Stimulated activated CD4-positive, alpha-beta T cell treated with anti-CD3 and anti-CD28 coated beads, Interleukin-1b, Interleukin-23, amount 100 ng/mL, for 48 hours (primary cell): ENCODE results near the gene ALLC.
"Not testable (repeated sequence)": the region's sequence is repeated elsewhere in the genome, so short reads cannot be mapped to it uniquely, and the experiment has no call there.

Experiments
- DNase-seq: peaks from one replicate; pipeline ENCODE4 v3.0.0-alpha.2; 2020

The ALLC gene

DNA sequence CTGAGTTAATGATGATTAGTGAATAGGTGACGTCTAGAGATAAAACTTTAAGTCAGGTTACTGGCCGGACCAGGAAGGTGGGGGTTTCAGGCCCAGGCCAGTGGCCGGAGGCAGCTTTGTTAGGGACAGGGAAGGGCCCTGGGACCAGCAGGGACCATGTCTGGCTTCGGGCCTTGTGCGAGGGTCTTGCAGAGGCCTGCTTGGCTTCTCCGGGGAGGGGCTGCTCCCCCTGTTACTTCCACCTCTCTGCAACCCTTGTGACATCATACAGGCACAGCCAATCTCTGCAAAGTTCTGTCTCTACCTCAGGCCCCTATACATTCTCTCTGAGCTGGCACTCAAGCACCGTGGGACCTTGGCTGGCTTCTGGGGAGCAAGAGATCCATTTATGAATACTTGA is at the start of gene ALLC:
TSS of gene ALLC (plus strand) at position 320 of the 400 bp plus-strand sequence. CDS start 12,958 bp downstream, outside the sequence.
- no peak for DNase-seq

DNA sequence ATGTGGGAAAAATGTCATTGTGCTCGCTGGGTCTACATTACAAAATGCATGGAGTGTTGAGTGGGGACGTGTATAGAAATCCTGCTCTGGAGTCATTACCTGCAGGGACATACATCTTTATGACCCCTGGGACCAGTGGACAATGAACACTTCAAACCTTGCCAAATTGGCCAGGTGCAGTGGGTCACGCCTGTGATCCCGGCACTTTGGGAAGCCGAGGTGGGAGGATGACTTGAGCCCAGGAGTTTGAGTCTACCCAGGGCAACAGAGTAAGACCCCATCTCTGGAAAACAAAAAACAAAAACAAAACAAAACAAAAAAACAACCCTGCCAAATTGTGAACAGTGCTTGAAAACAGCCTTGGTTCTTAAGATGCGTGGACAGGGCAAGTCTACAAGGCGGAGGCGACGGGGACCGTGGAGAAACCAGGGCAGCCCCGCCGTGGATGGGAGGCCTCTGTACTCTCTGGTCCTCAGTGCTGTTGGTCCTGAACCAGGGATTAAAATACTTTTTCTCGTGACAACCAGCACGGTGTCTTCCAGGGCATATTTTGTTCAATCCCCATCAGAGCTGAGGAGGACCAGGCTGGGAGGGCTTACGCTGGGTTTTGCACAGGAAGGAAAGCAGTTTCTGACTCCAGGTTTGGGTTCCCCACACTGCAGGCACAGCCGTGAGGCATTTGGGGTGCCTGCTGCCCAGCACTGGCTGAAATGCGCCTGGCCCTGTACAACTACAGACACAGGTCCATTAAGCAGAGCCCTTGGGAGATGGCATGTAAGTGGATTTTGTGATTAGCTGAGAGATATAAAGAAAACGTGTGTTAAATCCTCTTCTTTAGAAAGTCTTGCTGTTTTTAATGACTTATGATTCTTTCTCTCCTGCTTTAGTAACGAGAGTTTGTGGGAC is 49.4 kb upstream of the ALLC start:
- DNase-seq = no peak

DNA sequence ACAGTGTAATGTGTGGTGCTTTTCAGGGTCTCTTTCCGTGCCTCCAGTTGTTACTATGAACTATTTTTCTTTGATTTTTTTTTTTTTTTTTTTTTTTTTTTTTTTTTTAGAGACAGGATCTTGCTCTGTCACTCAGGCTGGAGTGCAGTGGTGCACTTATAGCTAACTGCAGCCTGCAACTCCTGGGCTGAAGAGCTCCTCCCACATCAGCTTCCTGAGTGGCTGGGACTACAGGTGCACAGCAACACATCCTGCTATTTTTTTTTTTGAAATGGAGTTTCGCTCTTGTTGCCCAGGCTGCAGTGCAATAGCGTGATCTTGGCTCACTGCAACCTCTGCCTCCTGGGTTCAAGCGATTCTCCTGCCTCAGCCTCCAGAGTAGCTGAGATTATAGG is 48.7 kb upstream of the ALLC start:
- not testable (repeated sequence) for DNase-seq

DNA sequence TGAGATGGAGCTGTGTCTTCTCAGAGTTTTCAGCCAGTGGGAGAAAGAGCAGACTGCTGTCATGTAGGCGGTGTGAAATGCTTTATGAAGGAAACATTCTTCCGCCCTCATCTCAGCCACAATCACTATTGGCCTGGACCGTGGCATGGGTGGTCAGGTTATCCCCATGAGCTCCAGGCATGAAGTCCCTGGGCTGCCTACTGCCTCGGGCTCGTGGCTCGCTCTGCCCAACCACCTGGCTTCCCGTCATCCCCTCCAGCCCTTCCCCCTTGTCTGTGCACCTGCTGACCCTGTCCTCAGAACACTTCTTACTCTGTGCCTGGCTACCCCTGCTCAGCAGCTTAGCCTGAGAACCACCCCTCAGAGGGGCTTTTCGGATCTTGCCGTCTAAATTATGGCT is 47.6 kb upstream of the ALLC start:
- DNase-seq = no peak

DNA sequence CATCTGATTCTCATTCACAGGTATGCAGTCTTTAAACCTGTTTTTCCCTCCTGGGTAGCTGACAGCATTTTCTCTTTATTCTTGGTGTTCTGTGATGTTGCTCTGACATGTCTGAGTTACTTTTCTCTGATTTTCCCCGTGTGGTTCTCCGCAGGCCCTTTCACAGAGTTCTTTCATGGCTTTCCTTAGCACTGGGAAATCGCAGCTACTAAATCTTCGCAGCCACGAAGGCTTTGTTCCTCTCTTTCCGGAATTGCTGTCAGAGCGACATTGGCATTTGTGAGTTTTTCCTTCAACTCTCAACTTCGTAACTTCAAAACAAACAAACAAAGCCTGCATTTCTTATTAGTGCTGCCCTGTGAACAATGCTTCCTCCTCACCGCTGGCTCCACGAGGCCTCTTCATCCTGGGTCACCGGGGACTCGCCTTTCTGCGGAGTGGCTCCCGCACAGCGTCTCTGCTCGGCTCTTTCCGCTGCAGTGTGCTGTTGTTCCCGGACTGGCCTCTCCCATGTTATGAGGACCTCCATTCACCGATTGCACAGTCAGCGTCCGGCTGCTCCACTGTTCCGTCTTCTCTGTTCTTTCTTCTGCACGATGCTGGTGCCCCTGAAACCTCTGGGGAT is 47.0 kb upstream of the ALLC start:
- no peak for DNase-seq

DNA sequence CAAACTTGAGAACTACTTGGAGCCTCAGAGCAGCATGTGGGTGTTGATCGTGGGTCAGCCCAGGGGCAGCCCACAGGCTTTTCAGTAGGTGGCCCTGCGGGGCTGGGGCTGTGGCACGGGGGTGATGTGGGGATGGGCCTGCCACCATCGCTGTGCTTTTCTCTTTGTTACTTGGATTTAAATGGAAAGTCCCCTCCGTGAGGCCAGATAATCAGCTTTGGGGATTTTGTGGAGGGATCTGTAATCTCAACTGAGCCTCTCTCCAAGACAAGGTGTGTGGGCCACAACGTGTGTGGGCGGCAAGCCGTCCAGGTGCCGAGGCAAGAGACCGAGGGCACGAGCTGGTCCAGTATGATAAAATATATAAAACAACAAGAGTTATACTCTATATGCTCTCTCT is 46.4 kb upstream of the ALLC start:
- DNase-seq = no peak

DNA sequence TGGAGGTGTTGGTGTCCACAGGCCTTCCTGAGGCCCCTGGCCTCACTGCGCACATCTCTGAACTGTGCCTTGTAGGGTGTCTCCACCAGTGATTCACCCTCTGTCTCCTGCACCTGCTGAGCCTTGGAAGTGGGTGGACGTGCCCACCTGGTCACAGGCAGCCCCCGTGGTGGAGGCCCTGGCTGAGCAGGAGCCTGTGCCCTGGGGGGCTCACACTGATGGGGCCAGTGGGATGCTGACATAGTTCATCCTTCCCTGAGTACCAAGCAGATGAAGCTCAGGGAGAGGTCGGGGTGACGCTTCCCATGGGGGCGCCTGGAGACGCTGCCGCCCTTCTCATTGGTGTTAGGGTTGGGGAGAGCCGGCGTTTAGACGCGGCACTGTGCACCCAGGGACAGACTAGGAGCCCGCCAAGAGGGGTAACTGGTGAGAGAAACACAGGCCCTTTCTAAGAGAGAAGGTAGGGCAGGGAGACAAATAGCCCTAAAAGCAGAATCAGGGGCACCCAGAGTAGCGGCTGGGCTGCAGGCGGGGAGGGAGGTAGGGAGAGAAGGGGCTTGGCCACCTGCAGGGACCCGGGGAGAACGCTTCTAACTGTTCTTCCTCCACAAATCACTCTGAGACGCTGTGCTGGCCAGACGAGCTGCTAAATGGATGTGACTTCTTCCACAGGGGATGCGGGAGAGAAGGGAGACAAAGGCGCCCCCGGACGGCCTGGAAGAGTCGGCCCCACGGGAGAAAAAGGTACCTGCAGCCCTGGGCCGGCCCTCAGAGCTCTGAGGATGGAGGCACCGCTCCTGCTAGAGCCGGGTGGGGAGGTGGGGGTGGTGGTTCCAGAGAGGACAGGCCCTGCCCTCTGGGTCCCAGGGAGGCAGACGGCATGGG is 45.1 kb upstream of the ALLC start:
- DNase-seq = no peak

DNA sequence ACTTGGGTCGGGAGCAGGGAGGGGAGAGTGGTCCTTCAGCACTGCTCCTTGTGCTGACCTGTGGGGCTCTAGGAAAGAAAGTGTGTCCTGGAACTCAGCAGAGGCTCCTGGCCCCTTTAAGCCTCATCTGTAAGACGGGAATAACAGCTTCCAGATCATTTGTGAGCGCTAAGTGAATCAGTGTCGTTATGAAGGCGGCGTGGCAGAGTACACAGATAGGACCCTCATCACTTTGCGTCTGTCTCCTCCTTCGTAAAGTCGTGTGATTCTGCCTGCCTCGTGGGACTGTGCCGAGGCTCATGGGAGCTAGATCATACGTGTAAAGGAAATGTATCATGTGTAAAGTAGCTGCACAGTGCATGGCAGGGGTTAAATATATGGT is 44.5 kb upstream of the ALLC start:
- DNase-seq = no peak

DNA sequence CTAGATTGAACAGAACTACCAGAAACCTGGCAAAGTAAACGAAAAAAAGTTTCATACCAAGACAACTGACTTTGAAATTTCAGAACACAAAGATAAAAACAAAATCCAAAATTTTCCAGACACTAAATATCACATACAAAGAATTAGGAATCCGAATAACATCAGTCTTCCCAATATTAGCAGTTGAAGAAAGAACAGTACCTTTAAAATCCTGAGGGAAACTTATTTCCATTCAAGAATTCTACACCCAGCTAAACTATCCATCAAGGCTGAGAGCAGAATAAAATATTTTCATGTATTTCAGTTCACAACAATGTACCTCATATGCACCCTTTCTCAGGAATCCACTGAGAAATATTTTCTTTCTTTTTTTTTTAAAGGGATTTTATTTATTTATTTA is 43.3 kb upstream of the ALLC start:
- not testable (repeated sequence) for DNase-seq

DNA sequence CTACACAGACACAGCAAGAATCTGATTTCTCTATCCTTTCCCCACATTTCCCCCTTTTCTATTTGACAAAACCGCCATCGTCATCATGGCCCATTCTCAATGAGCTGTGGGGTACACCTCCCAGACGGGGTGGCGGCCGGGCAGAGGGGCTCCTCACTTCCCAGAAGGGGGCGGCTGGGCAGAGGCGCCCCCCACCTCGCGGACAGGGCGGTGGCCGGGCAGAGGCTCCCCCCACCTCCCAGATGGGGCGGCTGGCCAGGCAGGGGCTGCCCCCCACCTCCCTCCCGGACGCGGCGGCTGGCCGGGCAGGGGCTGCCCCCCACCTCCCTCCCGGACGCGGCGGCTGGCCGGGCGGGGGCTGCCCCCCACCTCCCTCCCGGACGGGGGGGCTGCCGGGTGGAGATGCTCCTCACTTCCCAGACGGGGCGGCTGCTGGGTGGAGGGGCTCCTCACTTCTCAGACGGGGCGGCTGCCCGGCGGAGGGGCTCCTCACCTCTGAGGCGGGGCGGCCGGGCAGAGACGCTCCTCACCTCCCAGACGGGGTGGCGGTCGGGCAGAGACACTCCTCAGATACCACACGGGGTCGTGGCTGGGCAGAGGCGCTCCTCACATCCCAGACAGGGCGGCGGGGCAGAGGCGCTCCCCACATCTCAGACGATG is 42.3 kb upstream of the ALLC start:
- not testable (repeated sequence) for DNase-seq

DNA sequence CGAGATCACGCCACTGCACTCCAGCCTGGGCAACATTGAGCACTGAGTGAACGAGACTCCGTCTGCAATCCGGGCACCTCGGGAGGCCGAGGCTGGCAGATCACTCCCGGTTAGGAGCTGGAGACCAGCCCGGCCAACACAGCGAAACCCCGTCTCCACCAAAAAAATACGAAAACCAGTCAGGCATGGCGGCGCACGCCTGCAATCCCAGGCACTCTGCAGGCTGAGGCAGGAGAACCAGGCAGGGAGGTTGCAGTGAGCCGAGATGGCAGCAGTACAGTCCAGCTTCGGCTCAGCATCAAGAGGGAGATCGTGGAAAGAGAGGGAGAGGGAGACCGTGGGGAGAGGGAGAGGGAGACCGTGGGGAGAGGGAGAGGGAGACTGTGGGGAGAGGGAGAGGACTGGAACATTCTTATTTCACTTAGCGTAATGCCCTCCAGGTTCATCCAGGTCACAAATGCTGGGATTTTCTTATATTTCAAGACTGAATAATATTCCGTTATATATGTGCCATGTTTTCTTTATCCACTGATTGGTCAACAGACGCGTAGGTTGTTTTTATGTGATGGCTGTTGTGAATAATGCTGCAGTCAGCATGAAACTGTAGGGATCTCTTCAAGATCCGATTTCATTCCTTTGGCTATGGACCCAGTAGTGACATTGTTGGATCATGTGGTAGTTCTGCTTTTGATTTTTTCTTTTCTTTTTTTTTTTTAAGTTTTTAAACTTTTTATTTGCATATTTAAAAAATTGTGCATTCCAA is 41.4 kb upstream of the ALLC start:
- DNase-seq = not testable (repeated sequence)

DNA sequence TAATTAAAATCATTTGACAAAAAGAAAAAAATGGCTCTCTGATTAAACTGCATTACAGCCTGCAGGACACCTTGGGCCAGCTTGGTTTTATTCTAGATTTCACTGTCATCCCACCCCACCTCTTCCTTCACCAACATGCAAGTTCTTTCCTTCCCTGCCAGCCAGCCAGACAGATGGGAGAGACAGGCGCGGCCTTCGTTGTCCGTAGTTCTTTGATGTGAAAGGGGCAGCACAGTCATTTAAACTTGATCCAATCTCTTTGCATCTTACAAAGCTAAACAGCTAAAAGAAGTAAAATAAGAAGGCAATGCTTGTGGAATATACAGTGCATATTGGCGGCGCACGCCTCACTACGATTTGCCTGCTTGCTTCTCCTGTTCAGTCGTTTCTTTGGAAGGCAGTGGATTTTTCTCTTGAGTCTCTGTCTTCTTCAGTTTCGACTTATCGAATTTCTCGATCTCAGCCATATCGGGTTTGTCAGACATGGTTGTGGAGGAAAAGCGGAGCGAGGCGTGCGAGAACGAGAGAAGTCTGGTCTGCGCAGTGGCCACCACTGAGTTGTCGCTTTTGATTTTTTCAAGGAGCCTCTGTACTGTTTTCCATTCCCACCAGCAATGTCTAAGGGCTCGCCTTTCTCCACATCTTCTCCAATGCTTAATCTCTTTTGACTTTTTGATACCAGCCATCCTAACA is 40.7 kb upstream of the ALLC start:
- no peak for DNase-seq

DNA sequence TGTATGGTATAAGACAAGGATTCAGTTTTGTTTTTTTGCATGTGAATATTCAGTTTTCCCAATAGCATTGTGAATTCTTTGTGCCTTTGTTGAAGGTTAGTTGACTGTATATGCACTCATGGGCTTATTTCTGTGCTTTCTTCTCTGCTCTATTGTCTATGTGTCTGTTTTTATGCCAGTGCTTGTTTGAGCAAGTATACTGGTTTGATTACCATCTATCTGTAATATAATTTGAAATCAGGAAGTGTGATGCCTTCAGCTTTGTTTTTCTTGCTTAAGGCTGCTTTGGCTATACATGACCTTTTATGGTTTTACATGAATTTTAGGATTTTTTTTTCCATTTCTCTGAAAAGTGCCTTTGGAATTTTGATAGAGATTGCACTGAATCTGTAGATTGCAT is 39.6 kb upstream of the ALLC start:
- DNase-seq = no peak

DNA sequence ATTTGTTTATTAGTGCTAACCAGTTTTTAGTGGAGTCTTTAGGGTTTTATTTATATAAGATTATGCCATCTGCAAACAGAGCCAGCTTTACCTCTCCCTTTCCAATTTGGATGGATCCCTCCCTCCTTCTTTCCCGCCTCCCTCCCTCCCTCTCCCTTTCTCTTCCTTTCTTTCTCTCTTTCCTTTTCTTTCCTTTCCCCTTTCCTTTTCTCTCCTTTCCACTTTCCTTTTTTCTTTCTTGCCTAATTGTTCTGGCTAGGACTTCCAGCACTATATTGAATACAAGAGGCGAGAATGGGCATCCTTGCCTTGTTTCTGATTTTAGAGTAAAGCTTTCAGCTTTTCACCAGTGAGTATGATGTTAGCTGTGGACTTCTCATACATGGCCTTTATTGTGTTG is 39.0 kb upstream of the ALLC start:
- no peak for DNase-seq

DNA sequence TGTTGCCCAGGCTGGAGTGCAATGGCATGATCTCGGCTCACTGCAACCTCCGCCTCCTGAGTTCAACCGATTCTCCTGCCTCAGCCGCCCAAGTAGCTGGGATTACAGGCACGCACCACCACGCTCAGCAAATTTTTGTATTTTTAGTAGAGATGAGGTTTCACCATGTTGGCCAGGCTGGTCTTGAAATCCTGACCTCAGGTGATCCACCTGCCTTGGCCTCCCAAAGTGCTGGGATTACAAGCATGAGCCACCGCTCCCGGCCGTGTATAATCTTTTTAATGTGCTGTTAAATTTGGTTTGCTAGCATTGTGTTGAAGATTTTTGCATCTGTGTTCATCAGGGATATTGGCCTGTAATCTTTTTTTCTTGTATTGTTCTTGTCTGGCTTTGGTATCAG is 38.3 kb upstream of the ALLC start:
- DNase-seq = not testable (repeated sequence)

DNA sequence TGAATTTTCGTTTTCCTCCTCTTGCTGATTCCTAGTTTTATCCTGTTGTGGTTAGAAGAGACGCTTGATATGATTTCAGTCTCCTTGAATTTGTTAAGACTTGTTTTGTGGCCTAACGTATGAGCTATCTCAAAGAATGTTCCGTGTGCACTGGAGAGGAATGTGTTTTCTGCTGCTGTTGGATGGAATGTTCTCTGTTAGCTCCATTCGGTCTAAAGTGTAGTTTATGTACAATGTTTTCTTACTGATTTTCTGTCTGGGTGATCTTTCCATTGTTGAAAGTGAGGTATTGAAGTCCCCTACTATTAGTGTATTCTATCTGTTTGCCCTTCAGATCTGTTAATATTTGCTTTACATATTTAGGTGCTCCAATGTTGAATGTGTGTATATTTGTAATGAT is 37.2 kb upstream of the ALLC start:
- DNase-seq = no peak

DNA sequence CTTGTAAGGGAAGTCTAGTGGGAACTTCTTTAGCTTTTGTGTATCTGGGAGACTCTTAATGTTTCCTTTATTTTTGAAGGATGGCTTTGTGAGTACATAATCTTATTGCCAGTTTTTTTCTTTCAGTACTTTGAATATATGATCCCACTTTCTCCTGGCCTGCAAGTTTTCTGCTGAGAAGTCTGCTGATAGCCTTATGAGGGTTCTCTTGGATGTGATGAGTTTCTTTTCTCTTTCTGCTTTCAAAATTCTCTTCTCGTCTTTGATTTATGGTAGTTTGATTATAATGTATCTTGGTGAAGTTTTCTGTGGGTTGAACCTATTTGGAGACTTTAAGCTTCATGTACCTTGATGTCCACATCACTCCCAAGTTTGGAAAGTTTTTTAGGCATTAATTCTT is 35.0 kb upstream of the ALLC start:
- DNase-seq = no peak

DNA sequence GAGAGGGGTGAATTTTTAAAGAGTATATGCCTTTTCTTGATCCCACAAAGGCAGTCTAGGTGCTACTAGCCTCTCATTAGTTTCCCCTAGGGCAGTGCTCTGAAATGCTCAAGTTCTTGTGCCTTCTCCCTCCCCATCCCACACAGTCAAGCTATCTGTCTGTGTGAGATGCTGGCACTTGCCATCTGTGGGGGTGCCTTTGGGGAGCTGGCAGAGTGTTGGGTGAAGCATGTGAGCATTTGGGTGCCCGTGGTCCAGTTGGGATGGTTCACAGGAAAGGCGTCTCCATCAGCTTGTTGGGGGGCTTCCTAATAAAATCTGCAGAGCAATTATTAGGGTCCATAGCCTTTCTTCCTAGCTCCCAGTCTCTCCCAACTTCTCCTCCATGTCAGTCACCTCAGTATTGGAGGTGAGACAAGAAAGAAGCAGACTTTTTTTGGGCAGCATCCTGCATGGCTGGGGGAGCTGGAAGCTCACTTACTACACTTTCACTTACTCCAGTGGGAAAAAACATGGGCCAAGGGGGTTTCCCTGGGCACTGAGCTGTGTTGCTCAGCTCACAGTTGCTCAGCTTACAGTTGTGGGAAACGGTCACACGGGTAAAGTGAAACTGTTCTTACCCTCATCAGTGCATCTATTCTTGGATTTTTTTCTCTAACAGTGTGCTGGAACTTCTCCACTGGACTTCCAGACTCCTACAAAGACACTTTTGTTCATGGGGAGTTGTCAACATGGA is 33.8 kb upstream of the ALLC start:
- no peak for DNase-seq

DNA sequence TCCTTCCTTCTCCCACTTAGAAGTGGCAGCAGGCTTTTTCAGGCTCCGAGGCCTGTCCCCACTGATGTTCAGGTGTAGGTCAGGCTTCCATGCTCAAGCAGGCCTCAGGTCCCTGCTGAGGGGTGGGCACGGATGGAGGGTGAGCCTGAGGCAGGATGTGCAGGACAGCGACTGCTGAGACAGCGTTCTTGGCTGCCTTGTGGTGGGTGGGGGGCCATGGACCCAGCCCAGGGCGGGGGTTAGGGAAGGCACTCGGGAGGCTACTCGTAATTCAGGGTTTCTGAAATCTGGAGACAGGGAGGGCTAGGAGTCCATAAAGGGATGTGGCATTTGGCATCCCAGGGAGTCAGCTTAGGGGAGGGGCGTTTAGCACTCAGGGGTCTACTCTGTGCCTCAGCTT is 32.8 kb upstream of the ALLC start:
- no peak for DNase-seq

DNA sequence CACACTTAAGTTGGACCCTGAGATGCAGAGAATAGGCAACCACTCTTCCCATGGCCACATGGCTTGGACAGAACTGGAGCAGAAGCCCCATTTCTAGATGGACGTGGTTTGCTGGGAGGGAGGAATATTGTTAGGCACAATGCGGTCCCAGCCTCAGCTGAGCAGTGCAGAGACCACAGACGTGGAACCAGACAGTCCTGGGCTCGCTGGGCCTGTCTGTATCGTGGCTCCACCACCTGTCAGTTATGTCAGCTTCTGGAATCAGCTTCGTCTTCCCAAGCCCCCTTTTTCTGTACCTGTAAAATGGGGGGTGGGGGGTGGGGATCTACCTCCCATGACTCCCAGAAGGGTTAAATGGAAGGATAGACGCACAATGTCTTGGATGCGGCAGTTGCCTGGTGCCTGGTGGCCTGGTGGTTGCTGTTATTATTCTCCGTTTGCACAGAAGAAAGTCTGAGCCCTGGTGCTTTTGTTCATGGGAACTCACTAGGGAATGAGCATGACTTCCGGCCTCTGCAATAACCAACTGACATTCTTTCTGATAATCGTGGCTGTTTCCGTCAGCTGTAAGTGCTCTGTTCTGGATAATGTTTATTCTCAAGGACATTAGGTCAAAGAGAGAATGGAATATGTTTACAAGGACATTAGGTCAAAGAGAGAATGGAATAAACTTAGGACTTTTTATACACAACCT is 31.7 kb upstream of the ALLC start:
- DNase-seq = no peak
